ENCODE data around the gene SMAD7.

SMAD7 gene

DNA sequence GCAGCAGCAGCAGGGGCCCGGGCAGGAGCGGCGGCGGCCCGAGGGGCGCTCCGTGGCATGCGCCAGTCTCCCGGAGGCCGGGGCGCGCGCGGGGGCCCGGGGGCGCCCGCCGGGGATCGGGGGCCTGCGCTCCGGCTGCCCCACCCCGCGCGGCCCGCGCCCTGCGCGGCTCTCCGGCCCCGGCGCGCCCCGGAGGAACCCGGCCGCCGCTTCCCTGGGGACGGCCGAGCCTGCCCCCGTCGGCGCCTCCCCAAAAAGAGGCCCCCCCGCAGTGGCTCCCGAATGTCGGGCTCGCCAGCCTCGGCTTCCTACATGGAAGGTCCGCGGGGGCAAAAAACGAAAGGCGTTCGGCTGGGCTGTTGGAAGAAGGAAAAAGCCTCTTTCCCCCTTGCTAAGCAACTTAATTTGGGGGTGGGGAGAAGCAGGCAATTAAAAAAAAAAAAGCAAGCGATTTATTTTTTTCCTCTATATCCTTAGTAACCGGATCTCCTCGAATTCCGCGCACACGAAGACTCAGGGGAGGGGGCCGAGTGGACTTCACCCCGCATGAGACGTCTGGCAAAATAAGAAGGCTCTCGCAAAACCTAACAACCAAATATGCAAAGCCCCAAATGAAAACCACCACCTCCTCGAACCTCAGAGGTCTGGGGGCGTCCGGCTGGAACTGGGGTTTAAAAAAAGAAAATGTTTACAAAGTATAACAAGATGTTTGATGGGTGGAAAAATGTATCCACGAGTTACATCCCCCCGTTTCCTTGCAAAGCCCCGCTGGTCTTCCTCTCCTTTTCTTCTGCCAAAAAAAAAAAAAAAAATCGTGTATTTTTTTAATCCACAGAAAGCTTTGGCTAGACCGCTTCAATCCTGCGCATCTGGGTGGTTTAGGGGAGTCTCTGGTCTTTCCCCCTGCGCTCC lies at the start of gene SMAD7:
Gene SMAD7 (minus strand): TSS at position 430 of the 912 bp plus-strand sequence. CDS start 541 bp downstream, outside the sequence.
- no peak for DNase-seq (ENCODE audit: low read depth)

- no peak for DNase-seq (ENCODE audit: low read depth)
These were observed 48.8 kb upstream of the SMAD7 start for GRCh38 chr18:48999569-48999968.

GRCh38 chr18:48997985-48998831 lies 47.4 kb upstream of the SMAD7 start:
- DNase-seq (ENCODE audit: low read depth) = no peak

- DNase-seq (ENCODE audit: low read depth) = no peak
These were observed 46.9 kb upstream of the SMAD7 start for GRCh38 chr18:48997681-48997984.

DNA sequence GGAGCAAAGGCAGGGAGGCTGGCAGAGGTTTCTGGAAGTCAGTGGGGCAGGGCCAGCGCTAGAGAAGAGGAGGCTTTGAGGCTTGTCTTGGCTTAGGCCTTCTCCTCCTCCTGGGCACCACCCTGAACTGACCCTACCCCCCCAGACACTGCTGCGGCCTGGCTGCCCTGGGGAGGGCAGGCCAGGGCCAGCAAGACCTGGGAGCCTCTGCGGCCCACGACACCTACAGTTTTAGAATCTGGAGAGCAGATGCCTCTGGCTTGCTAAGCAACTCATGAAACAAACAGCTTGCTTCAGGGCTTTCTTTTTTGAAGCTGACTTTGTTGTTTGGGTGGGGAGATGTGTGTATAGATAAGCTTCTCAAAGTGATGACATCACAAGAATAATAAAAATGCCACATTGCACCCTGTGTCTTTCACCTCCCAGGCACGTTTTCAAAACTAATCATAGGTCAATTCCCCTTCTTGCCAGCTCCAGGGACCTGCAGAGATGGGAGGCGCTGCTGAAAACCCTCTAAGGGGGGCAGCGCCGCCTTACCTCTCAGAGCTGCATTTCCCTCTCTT lies 46.2 kb upstream of the SMAD7 start:
- DNase-seq (ENCODE audit: low read depth) = no peak

DNA sequence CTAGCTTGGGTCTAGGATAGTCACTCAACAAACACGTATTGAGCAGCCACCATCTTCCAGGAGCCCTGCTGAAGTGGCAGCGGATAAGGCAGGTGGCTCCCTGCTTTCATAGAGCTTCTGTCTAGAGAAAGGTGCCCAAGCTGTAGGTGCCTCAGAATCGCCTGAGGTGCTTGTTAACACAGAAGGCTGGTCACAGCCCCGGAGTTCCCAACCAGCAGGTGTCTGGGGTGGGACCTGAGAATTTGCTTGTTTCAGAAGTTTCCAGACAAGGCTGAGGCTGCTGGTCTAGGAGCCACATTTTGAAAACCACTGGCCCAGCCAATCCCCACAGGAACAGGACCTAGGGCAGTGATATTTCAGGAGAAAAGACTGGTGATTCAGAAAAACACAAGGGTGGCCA lies 45.3 kb upstream of the SMAD7 start:
- no peak for DNase-seq (ENCODE audit: low read depth)

GRCh38 chr18:48994926-48995835 lies 44.4 kb upstream of the SMAD7 start:
- DNase-seq (ENCODE audit: low read depth) = no peak

DNA sequence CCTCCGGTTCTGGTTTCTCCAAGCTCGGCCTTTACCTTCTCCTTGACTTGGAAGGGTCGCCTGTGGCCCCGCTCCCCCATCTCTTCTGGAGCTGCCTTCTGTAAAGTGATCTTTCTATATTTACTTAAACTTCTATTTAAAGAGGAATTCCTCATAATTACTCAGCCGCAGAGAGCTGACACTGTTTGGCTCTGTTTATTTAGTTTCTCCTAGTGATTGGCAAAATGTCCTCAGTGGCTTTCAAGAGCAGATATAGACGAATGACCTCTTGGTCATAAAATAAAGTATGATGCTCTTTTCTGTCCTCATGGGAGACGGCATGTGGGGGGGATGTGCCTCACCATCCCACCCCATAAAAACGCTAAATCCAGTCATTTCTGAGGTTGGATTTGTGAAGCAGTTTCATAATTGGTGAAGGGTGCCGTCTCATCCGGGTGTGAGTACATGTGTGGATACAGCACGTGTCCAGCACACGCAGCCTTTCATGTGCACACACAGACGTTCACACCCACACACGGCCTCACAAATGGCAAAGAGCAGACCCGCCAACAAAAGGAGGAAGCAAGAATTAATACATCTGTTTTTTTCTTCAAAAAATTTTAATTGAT lies 43.4 kb upstream of the SMAD7 start:
- DNase-seq (ENCODE audit: low read depth) = no peak

DNA sequence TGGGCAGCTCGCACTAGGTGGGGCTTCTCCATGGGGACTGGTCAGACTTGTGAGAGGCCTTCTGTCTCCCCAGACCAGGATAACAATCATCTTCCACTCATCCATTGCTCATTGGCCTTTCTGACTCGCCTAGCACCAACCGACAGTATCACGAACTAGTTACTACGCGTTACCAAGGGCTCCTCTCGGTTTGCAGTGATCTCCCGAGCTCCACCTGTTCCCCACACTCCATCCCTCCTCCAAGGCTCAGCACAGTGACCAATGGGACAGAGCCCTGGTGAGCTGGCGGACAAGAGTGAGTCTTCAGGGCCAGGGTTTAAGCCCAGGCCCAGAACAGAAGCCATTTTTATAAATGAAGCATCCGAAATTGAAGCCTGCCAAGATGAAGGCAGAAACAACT lies 42.8 kb upstream of the SMAD7 start:
- DNase-seq (ENCODE audit: low read depth) = no peak

GRCh38 chr18:48992791-48993555 lies 42.2 kb upstream of the SMAD7 start:
- no peak for DNase-seq (ENCODE audit: low read depth)

DNA sequence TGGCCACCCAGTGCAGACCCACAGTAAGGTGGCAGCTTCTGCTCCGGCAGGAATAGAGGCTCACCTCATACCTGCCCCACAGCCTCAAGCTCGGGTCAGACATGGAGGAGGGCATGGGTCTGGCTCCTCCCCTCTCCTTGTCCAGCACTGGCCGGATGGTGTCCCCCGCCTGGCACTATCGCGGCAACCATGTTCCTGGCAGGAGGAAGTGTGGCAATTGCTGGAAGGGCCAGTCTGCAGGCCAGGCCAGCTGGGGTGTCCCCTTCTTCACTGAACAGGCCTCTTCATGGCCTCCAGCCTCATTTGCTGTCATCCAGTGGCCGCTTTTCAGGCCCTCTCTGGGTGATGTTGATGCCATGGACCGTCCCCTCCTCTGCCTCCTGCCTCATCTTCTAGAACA lies 41.4 kb upstream of the SMAD7 start:
- no peak for DNase-seq (ENCODE audit: low read depth)

- DNase-seq (ENCODE audit: low read depth) = no peak
These were observed 40.9 kb upstream of the SMAD7 start for GRCh38 chr18:48991676-48992075.

- no peak for DNase-seq (ENCODE audit: low read depth)
These were observed 40.5 kb upstream of the SMAD7 start for GRCh38 chr18:48991319-48991660.

DNA sequence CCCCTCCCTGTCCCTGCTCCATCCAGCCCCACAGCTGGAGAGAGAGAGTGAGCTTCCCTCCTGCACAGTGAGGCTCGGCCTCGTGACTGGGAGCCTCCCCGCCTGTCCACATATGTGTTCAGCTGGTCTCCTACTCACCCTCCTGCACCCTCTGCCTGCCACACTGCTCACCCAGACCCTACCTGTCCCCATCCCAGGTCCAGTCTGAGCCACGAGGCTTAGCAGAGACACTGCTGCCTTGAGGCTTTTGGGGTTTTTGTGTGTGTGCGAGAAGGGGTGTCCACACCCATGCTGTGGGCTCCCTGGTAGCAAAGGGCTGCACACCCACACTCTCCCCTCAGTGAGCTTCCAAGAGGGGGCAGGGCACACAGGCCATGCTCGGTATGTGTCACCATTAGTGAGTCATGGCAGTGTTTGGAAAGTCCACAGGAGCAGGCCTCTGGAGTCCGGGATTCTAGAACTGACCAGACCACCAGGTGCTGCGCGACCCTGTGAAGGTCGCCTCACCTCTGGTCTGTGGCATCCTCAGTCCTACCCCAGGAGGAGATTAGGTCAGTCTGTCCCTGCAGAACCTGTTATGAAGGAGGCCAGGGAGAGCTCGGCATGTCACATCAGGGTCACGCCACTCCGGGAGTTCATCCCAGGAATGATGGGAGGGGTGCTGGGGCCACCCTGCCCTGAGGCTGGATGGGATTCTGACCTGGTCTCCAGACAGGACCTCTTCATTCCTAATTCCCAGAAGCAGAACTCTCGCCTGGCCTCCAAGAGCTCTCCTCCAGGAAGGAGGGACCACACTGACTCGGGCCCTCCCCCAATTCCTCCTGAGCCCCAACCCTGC lies 39.9 kb upstream of the SMAD7 start:
- no peak for DNase-seq (ENCODE audit: low read depth)

DNA sequence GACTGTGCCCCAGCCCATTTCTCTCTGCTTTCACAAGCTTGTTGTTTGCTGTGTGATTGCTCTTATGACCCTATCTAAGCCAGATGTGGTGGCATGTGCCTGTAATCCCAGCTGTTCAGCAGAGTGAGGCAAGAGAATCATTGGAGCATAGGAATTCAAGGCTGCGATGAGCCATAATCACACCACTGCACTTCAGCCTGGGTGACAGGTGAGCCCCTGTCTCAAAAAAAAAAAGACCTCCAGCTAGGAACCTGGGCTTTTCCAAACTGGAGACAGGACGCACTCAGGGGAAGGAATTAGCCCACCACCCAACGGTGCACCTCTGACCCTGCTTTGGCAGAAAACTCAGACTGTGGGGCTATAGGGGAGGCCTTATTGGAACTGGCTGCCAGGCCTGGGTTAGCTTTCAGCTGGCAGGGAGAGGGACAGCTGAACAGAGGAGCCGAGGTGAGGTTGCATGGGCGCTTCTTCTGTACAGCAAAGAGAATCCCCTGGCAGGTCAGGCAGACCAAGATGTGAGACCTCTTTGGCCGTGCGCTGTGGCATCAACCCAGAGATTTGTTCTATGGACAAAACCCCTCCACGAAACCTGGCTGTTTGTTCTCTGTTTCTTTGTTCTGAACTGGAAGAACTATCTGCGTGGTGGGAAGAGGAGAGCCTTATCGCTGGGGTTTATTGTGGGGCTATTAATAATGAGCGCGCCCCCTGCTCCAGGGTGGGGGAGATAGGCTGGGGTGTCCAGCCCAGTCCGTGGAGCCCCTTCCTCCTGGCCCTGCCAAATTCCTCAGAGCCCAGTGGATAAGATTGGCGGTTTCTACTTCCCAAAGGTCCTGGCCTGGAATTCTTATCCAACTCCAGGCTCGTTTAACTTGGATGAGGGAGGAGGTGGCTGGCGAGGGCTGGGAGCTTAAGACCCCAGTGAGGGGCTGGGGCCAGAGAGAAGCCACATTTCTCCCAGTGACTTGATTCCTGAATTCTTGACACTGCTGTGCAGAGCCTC lies 38.8 kb upstream of the SMAD7 start:
- DNase-seq (ENCODE audit: low read depth) = no peak

DNA sequence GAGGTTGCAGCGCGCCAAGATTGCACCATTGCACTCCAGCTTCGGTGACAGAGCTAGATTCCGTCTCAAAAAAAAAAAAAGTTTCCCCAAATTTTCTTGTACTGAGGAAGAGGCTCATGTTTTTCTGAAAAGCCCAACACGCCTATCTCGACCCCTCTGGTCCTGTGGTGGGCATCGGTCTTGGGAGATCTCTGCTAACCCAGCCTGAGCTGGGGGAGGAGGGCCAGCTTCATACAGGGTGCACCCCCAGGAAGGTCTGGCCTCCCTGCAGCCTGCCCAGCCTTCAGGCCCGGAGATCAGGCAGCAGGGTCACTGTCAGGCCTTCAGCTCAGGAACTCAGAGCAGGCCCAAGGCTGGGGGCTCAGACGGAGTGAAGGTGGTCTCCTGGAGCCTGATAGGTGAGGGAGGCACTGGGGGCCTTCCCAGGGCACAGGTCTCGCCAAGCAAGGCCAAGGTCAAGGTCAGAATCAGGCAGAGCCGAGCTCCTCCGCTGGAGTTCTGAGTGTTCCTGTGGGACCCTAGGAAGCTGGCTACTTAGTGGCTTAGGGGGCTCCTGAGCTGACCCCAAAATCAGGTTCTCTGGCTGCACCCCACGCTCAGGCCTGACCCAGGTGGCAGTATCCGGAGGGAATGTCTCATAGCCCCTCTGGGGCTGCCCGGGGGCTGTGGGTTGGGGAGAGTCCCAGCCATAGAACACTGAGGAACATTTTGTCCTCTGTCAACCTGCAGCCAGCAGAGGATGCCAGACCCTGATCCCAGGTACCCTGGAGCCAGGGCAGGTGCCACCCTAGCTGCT lies 37.9 kb upstream of the SMAD7 start:
- DNase-seq (ENCODE audit: low read depth) = no peak

DNA sequence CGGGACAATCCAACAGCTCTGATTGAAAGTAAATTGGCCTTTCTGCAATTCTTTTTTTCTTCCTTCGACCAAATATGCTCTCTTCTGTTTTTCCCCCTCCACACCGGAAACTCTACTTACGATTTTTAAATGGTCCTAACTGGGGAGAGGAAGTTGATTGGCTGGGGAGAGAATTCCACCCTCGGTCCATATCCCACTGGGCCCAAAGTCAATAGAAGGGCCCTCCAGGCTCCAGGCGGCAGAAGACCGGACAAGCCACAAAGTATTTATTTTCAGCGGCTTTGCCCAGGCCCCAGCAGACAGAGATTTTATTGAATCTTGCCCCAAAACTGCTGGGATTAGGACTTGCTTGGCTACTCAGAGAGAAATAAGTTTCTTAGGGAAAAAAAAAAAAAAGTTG lies 37.1 kb upstream of the SMAD7 start:
- DNase-seq (ENCODE audit: low read depth) = no peak
